Neuron (in vitro differentiated cells): ENCODE measurements around the gene PAX2.

ENCODE experiments used
- H2AFZ ChIP-seq: one replicate; pipeline ENCODE4 v1.6.1; 2013; ENCODE audit warnings: low read depth, mild to moderate bottlenecking, inconsistent platforms, low read length, moderate library complexity
- H3K27me3 ChIP-seq: one replicate; pipeline ENCODE4 v1.6.1; 2013; ENCODE audit warnings: low read length; ENCODE audit not compliant: insufficient read depth
- H3K36me3 ChIP-seq: one replicate; pipeline ENCODE4 v1.6.1; 2013; ENCODE audit warnings: low read length; ENCODE audit not compliant: insufficient read depth
- H3K4me1 ChIP-seq: one replicate; pipeline ENCODE4 v1.6.1; 2013; ENCODE audit warnings: low read length; ENCODE audit not compliant: insufficient read depth
- H3K4me3 ChIP-seq: 2 replicates; pipeline ENCODE4 v1.5.1; 2013; ENCODE audit warnings: mild to moderate bottlenecking, low read length, moderate library complexity
- H3K9me3 ChIP-seq: one replicate; pipeline ENCODE4 v1.6.1; 2013; ENCODE audit warnings: low read length

PAX2 gene

GRCh38 chr10:100729862-100730724 lies 15.3 kb upstream of the PAX2 start:
- H2AFZ ChIP-seq, result no peak overlapping the region
- H3K27me3 ChIP-seq, result peaks cover 95% of the 10 kb centered on the region
- peaks cover 6% of the 10 kb centered on the region for H3K4me1 ChIP-seq
- H3K9me3 ChIP-seq, result no peaks in the 10 kb centered on the region
- no peak overlapping the region for H3K4me3 ChIP-seq
- no peaks in the 10 kb centered on the region for H3K36me3 ChIP-seq

GRCh38 chr10:100730725-100731406 lies 14.5 kb upstream of the PAX2 start:
- H3K9me3 ChIP-seq, result no peaks in the 10 kb centered on the region
- H3K36me3 ChIP-seq, result no peaks in the 10 kb centered on the region
- H3K4me3 ChIP-seq, result no peak overlapping the region
- peaks cover 95% of the 10 kb centered on the region for H3K27me3 ChIP-seq
- peaks cover 6% of the 10 kb centered on the region for H3K4me1 ChIP-seq
- H2AFZ ChIP-seq, result no peak overlapping the region

- H3K36me3 ChIP-seq, result no peaks in the 10 kb centered on the region
- no peak overlapping the region for H2AFZ ChIP-seq
- peaks cover 95% of the 10 kb centered on the region for H3K27me3 ChIP-seq
- H3K4me1 ChIP-seq, result peaks cover 6% of the 10 kb centered on the region
- no peak overlapping the region for H3K4me3 ChIP-seq
- no peaks in the 10 kb centered on the region for H3K9me3 ChIP-seq
Measured at GRCh38 chr10:100731407-100732240, 13.8 kb upstream of the PAX2 start.

GRCh38 chr10:100732241-100732596 lies 13.2 kb upstream of the PAX2 start:
- no peak overlapping the region for H3K4me3 ChIP-seq
- H3K9me3 ChIP-seq, result no peaks in the 10 kb centered on the region
- H3K27me3 ChIP-seq, result peaks cover 97% of the 10 kb centered on the region
- H3K36me3 ChIP-seq, result no peaks in the 10 kb centered on the region
- H2AFZ ChIP-seq, result no peak overlapping the region
- H3K4me1 ChIP-seq, result peaks cover 6% of the 10 kb centered on the region

DNA sequence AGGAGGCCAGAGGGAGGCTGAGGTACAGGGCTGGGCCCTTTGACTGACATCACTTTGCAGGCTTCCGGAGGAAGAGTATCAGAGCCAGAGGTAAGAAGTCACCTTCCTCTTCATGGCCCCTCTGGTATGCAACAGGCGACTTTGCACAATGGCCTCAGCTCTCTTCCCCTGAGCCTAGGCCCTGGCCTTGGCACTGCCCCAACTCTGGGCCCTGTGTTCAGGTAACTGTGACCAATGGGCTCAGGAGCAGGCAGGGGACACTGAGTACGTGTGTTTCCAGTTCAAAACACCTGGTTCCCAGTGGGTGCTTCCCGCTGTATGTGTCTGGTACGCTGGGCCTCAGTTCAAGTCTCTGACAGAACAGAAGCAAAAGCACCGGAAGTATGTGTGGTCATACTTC lies 12.1 kb upstream of the PAX2 start:
- Histone ChIP-seq H3K36me3 (no peaks in the 10 kb centered on the region), H3K27me3 (peaks cover 97% of the 10 kb centered on the region), H2AFZ (no peak overlapping the region), H3K4me1 (peaks cover 14% of the 10 kb centered on the region), H3K9me3 (no peaks in the 10 kb centered on the region), H3K4me3 (no peak overlapping the region)

- Histone ChIP-seq H3K4me3 (no peak overlapping the region), H3K36me3 (no peaks in the 10 kb centered on the region), H2AFZ (no peak overlapping the region), H3K27me3 (peaks cover 98% of the 10 kb centered on the region), H3K9me3 (no peaks in the 10 kb centered on the region), H3K4me1 (peaks cover 14% of the 10 kb centered on the region)
Measured at GRCh38 chr10:100734295-100735086, 10.9 kb upstream of the PAX2 start.

- H3K4me1 ChIP-seq, result peaks cover 11% of the 10 kb centered on the region
- no peaks in the 10 kb centered on the region for H3K9me3 ChIP-seq
- peaks cover 98% of the 10 kb centered on the region for H3K27me3 ChIP-seq
- no peaks in the 10 kb centered on the region for H3K36me3 ChIP-seq
- no peak overlapping the region for H2AFZ ChIP-seq
- no peak overlapping the region for H3K4me3 ChIP-seq
Measured at GRCh38 chr10:100735087-100735336, 10.4 kb upstream of the PAX2 start.

GRCh38 chr10:100735337-100736143 lies 9.8 kb upstream of the PAX2 start:
- H3K9me3 ChIP-seq, result no peaks in the 10 kb centered on the region
- H3K36me3 ChIP-seq, result no peaks in the 10 kb centered on the region
- no peak overlapping the region for H2AFZ ChIP-seq
- no peak overlapping the region for H3K4me3 ChIP-seq
- peaks cover 11% of the 10 kb centered on the region for H3K4me1 ChIP-seq
- H3K27me3 ChIP-seq, result peaks cover 98% of the 10 kb centered on the region

GRCh38 chr10:100736144-100736808 lies 9.1 kb upstream of the PAX2 start:
- Histone ChIP-seq H3K9me3 (no peaks in the 10 kb centered on the region), H3K4me3 (no peak overlapping the region), H3K27me3 (peaks cover 98% of the 10 kb centered on the region), H2AFZ (no peak overlapping the region), H3K4me1 (peaks cover 8% of the 10 kb centered on the region), H3K36me3 (no peaks in the 10 kb centered on the region)

GRCh38 chr10:100736809-100737354 lies 8.5 kb upstream of the PAX2 start:
- peaks cover 8% of the 10 kb centered on the region for H3K4me1 ChIP-seq
- no peak overlapping the region for H3K4me3 ChIP-seq
- H3K9me3 ChIP-seq, result no peaks in the 10 kb centered on the region
- no peak overlapping the region for H2AFZ ChIP-seq
- H3K27me3 ChIP-seq, result peaks cover 98% of the 10 kb centered on the region
- no peaks in the 10 kb centered on the region for H3K36me3 ChIP-seq

- peaks cover 98% of the 10 kb centered on the region for H3K27me3 ChIP-seq
- H3K9me3 ChIP-seq, result no peaks in the 10 kb centered on the region
- H3K4me1 ChIP-seq, result peaks cover 8% of the 10 kb centered on the region
- H3K36me3 ChIP-seq, result no peaks in the 10 kb centered on the region
- H3K4me3 ChIP-seq, result no peak overlapping the region
- H2AFZ ChIP-seq, result peak overlapping the region; percentile 57
Measured at GRCh38 chr10:100737355-100738054, 7.9 kb upstream of the PAX2 start.
